ENCODE data around the gene SERPINB1. TPM values are rescaled to one million over a fixed set of nuclear protein-coding genes. Genes with fewer than 3 reads are reported as not detected.
A peak's percentile ranks its signal among the peaks of the same experiment; 100 is the strongest.

Gene SERPINB1
- total RNA-seq, 1 experiment from 2014 or later: 1.5 TPM

DNA sequence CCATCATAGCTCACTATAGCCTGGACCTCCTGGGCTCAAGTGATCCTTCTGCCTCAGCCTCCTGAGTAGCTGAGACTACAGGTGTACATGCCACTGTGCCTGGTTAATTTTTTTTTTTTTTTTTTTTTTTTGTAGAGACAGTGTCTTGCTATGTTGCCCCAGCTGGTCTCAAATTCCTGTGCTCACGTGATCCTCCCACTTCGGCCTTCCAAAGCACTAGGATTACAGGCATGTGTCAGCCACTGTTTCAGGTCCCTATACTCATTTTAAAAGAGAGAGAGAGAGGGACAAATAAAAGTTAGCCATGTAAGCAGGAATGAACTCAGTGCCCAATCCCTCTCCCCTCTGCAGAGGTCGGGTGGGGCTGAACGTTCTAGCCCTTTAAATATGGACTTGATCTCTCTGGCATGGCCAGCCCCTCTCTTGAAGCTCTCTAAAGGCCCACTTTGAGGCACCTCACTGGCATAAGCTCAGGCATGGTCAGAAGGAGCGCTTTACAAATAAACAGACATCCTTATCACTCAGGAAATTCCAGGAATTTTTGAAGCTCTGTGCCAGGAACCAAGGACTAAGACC is 9.0 kb upstream of the SERPINB1 start:
- DNase-seq (ENCODE audit: low read depth): peak; percentile 86

DNA sequence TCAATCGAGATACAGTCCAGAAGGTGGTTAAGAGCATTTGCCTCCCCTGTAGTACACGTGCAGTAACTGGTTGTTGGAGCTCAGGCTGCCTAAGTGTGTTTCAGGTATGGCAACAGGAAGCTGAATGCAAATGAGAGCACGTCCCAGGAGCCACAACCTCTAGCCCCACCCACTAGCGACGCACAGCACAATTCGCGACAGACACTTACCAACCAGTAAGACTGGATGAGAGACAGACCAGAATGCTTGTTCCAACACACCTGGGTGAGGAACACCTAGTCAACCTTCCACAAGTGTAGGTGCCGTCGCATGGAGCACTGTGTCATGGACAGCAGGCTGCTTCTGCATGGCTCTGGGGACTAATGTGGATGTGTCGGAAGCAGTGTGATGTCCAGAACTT is 7.2 kb upstream of the SERPINB1 start:
- DNase-seq (ENCODE audit: low read depth): no peak

DNA sequence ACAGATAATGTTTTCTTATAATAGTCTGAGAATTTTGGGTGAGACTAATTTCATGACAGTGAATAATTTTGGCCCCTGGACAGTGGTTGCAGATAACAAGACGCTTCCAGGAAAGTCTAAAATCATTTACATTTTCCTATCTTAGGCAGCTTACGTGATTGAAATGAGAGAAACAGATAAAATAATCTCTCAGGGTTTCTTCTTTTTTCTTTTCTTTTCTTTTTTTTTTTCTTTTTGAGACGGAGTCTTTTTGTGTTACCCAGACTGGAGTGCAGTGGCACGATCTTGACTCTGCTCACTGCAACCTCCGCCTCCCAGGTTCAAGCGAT is 4.2 kb upstream of the SERPINB1 start:
- DNase-seq (ENCODE audit: low read depth): no peak

DNA sequence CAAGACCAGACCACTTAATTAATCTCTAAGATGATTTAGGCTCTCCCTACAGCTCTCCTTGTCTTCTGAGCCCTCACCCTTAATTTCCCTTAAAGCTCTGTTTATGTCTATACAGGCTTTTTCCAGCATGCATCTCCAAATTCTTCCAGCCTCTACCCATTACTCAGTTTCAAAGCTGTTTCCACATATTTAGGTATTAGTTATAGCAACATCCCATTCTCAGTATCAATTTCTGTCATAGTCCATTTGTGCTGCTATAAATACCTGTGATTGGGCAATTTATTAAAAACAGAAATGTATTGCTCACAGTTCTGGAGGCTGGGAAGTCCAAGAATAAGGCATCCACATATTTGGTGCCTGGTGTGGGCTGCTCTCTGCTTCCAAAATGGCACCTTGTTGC is 2.3 kb upstream of the SERPINB1 start:
- DNase-seq (ENCODE audit: low read depth): no peak

DNA sequence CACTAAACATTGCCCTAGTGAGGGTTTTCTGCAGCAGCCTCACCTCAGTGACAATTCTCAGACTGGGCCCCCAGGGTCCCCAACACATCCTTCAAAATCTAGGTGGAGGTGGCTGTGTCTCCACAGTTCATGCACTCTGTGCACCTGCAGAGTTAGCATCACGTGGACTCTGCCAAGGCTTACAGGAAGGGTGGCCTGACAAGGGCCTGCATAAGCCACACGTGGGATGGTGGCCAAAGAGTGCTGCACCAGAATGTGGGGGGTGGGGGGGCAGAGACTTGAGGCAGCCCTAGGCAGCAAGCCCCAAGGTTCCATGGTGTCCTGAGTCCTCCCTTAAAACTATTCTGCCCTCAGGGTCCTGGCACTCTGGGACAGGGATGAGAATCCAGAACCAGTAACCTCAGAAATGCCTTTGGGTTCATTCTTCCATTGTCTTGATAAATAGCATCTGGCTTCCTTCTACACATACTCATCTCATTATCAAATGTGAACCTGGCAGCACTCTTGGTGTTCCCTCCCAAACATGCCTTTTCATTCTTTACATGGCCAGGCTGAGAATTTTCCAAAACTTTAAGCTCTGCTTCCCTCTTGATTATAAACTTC is 1.6 kb upstream of the SERPINB1 start:
- peak; percentile 83 for DNase-seq (ENCODE audit: low read depth)

DNA sequence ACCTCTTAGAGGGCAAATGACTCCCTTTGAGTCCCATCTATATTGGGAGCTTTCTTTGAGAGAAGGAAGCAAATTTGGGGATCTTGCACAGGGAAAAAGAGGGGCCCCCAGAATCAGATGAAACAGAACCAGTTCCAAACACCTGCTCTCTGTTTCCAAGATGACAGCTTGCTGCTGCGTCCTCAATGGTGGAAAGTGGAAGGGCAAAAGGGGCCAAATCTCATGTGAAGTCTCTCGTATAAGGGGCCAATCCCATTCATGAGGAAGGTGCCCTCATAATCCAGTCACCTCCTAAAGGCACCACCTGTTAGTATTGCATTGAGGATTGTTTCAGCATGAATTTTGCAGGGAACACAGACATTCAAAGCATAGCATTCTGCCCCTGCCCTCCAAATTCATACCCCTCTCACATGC is 483 bp upstream of the SERPINB1 start:
- no peak for DNase-seq (ENCODE audit: low read depth)

DNA sequence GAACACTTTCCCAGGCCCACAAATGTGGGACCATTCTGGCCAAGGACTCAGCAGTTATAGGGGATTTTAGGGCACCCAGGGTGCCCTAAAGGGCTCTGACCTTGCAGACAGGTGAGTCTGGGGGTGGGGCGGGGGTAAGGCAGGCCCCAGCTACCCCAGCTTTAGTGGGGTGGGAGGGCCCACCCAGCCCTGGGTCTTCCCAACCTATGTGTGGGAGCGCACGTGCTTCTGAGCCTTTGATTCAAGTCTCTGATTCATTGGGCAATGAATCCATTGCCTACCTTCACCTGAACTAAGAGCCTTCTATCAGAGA is 958 bp downstream of the SERPINB1 start:
- DNase-seq (ENCODE audit: low read depth): no peak

DNA sequence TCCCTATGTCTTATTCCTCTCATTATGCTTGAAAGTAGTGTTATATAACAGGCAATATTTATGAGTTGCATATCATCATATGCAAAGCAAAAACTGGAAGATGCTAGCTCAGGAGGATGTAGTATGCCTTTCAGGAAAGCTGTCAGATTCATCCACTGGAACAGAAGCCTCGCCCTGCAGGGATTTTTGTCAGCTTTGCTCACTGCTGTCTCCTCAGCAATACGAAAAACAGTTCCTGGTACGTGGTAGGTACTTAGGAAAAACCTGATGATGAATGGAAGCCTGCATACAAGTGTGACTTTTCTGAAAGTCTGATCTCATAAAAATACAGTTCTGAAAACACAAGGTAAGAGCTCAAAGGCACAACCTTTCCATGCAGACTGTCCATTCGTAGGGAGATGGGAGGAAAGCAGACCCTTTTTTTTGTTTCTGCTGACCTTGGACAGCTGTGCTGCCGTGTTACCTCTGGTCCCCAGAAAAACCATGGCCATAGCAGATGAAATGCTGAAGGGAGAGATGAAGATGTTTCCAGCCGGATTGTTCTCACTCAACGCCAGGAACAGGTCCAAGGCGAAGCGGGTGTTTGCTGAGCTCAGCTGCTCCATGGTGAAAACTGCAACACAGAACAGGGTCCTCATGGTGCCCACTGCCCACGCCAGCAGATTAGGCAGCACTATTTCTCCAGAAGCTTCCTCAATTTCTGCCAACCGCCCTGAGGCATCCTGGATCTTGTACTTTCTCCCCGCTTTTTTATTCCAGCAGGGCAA is 1.5 kb downstream of the SERPINB1 start:
- no peak for DNase-seq (ENCODE audit: low read depth)

DNA sequence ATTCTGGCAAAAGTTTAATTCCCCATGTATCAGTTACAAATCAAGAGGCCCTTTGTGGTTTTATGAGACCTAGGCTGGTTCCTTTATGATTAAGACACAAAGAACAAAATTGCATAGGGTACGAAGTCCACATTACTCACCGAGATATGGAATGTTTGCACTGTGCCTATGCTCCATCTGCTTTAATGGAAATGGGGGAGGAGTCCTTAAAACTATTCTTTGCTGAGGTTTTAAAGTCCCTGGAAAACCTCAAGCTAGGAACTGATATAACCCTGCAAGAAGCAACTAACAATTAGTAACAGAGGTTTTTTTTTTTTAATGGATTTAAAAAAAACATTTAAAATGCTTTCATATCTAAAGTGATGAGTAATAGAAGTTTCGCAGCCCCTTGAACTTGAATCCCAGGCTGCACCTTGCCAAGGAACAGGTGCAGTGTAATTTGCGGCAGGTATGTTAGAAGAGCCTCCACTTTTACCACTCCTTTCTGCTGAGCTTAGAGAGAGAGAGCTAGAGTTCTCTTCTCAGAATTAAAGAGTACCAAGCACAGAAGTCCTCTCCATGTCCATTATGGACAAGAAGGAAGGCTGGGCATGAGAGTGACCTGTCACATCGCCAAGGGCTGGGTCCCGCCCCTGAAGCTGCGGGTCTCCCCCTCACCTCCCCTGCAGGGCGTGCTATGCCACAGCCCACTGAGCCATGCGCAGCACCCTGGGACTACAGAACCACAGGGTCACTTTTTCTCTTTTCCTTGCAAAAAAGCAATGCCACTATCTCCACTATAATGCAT is 2.3 kb downstream of the SERPINB1 start:
- DNase-seq (ENCODE audit: low read depth): peak; percentile 31

DNA sequence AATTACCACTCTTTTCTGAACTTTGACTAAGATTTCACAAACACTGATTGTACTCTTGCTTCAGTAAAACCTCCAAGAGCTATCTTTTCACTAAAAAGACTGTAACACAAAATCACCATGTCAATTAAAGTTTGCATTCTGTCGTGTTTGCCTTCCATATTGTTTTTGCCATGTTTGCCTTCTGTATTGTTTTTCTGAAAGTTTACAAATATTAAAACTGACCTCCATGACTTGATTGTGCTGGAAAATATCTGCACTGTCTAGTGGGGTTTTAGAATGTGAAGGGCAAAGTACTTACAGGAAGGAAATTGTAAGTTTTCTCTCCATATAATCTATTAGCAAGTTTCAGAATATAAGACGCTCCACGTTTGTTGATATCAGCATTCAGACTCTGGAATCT is 3.4 kb downstream of the SERPINB1 start:
- DNase-seq (ENCODE audit: low read depth): no peak

DNA sequence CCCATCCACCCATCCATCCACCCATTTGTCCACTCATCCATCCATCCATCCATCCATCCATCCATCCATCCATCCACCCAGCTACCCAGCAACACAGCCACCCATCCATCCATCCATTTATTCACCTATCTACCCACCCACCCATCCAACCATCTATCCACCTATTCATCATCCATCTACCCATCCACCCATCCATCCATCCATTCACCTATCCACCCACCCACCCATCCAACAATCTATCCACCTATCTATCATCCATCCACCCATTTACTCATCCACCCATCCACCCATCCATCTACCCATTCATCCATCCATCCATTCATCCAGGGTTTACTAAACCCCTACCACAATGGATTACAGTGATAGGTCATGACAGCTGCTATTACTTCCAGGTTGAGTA is 7.4 kb downstream of the SERPINB1 start:
- no peak for DNase-seq (ENCODE audit: low read depth)

DNA sequence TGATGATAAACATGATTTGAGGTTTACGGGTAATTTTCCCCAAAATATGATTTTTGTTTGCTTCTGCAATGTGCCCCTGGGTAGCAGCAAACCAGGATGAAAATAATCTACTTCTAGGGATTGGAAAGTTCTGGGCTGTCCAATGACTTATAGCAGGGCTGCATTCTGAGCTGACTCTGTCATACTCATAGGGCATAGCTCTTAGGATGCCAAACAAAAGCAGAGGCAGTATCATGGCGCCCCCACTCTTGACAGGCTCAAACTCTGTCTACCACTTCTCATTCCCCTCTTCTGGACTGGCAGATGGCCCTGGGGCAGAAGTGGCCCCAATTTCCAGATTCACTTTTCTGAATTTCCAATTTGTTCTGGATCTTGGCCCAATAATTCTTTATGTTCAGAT is 10.3 kb downstream of the SERPINB1 start:
- DNase-seq (ENCODE audit: low read depth): no peak

DNA sequence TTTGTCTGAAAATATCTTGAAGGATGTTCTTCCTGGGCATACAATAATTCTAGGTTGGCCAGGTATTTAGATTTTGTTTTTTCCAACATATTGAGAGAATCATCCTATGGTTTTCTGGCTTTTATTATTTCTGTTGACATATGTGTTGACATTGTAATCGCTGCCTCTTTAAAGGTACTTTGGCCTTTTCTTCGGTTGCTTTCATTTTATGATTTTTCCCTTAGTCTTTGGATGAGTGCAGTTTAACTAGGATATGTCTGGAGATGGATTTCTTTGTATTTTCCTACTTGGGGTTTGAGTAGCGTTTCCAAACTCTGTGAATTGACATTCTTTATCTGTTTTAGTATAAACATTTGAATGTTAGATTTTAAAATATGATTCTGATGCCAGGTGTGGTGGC is 11.5 kb downstream of the SERPINB1 start:
- no peak for DNase-seq (ENCODE audit: low read depth)

DNA sequence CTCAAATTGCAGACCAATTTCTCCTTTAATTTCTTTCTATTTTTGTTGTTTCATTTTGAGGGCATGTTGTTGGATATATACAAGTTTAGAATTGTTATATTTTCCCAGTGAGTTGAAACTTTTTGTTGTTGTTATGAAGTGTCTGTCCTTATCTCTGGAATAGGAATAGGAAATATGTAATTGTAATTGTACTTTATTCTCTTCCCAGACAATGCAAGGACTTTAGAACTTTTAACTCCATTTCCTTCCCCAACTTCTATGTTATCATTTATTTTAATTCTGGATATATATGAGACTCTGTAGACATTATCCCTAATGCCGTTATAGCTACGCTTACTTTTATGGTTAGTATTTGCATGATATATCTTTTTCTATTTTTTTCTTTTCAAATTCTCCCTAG is 12.4 kb downstream of the SERPINB1 start:
- DNase-seq (ENCODE audit: low read depth): no peak

DNA sequence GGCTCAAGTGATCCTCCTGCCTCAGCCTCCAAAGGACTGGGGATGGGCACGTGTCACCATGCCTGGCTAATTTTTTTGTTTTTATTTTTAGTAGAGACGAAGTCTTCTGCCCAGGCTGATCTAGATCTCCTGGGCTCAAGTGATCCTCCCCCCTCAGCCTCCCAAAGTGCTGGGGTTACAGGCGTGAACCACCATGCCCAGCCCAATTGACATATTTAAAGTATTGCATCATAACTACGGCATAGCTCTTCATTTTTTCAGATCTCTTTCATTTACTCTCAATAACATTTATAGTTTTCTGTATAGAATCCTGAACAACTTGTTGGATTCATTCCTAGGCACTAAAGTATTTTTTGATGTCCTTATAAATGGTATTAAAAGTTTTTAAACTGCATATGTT is 13.0 kb downstream of the SERPINB1 start:
- no peak for DNase-seq (ENCODE audit: low read depth)

DNA sequence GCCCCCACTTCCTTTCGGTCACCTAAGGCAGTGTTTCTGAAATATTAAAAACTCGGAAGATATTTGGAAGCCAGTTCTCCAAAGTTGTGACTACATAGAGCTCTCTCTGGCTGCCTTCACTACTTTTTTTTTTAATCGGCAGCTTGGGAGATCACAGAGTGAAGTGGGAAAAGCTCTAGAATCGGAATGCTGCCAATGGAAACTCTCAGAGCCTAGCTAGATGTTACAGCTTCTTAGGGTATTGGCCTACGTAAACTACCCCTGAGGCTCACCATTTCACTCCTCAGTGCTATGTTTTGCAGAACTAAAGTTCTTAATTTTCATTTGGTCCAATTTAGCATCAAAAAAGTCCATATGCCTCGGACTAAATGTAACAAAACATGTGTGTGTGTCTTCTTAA is 14.5 kb downstream of the SERPINB1 start:
- DNase-seq (ENCODE audit: low read depth): no peak

DNA sequence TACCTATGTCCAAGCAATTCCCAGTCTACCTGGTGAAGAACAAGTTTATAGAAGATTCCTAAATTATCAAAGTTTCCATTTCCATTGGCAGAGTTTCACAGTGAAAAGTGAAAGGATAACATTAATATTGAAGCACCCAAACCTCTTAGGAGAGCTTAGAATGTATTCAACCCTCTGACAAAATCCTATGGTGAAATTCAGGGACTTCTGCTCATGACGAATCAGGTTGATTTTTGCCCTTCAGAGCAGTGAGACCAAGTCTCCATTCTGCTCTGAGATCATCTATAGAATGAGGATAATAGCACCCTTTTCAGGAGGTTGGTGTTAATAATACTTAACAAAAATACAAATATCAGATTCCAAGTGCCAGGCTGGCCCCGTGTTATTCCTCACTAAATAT is 15.5 kb downstream of the SERPINB1 start:
- no peak for DNase-seq (ENCODE audit: low read depth)

DNA sequence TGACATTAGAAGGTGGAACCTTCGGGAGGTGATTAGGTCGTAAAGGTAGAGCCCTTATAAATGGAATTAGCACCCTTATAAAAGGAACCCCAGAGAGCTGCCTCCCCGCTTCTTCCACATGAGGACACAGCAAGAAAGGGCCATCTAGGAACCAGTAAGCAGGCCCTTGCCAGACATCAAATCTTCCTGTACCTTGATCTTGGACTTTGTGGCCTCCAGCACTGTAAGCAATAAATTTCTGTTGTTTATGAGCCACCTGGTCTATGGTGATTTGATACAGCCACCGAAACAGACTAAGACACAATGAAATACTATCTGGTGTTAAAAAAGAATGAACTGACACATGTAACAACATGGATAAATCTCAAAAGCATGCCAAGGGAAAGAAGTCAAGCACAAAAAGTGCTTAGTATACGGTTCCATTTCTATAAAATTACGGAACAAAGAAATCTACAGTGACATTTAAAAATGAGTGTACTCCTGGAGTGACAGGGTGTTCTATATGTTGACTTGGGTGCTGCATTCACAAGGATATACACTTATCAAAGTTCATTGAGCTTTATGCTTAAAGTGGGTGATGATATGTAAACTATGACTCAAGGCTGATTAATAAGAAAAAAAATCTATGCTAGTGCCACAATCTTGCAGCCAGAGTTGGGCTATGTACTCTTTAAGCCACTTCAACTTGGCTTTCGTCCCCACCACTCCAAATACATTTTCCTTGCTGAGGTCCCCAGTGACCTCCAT is 18.4 kb downstream of the SERPINB1 start:
- DNase-seq (ENCODE audit: low read depth): no peak

DNA sequence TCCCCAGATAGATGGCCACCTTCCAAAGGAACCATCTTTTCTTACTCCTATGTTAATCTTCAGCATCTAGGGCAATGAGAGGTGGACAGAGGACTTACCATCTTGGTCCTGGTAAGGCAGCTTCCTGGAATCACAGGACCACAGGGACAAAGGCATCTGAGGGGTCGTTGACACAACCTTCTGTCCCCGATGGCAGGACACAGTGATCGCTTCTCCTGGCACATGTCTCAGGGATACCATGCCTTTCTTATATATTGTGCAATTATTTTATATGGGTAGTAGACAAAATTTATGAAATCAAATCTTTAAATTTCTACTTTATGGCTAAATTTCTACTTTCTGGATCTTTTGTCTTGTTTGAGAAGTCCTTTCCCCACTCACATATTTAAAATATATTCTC is 20.1 kb downstream of the SERPINB1 start:
- no peak for DNase-seq (ENCODE audit: low read depth)

DNA sequence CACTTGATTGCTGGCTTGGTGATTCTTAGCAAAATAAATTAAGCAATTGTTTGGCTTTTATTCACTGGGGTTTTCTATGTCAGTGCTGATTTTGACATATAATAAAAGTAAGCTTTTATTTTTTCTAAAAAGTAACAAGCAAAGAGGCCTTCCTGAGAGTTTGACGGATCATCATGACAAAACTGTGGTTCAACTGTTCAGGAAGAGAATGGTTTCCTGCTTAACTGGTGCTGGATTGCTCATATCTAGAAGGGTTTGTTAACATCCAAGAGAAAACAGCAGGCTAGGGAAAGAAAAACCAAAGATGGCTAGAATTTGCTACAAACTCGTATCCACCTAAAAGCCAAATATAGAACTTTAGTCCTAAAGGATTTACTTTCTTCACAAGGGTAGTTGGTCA is 21.2 kb downstream of the SERPINB1 start:
- no peak for DNase-seq (ENCODE audit: low read depth)

DNA sequence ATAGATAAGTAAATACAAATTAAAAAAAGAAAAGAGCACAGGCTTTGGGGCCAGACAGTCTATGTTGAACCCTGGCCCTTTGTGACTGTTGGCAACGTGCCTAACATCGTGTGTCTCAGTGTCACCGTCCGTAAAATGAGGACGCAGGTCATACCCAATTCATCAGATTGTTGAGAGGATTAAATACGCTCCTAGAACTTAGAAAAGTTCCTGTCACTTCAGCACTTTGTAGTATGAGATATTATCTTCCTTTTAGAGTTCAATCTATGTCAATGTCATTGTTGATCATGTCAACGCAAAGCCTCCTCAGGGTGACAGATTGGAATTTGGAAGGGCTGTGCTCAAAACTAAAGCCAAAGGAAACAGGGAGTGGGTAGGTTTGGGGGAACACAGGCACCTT is 21.7 kb downstream of the SERPINB1 start:
- no peak for DNase-seq (ENCODE audit: low read depth)

DNA sequence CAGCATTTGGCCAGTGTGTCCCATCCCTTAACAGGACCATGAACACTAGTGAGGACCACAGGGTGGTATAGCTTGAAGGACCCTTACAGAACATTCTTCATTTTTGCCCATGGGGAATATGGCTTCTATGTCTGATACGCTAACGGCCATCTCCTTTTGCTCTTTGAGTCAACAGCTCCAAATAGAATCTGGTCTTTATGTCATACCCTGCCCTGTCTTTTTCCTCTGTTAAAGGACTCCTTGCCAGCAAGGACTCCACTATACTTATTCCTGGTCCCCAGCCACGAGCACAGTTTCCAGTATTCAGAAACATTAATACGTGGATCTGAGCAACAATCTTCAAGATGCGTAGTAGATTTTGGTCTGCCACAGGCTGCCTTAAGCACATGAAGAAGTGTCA is 22.5 kb downstream of the SERPINB1 start:
- no peak for DNase-seq (ENCODE audit: low read depth)

Data from M059J (cell line).